ENCODE data around the gene CDK6.
A peak's percentile ranks its signal among the peaks of the same experiment; 100 is the strongest.

The CDK6 gene

DNA sequence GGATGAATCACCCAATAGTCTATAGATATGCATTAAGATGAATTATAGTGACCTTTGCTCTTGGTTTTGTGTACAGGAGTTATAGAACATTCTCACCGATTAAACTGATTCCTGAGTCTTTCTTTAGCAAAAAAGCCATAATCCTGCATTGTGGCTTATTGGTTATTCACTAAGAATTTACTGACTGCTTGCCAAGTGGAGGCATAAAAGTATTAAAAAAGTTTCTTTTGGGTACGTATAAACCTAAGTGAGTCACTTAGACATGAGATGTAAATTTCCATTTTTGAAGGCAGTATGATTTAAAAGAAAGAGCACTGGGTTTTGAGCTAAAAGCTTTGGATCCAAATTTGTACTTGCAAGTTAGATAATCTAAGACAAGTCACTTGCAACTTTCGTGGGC lies 100.7 kb downstream of the CDK6 start:
- DNase-seq (ENCODE audit: low read depth): no peak

- DNase-seq (ENCODE audit: low read depth): no peak
Measured at GRCh38 chr7:92732316-92733036, 103.9 kb downstream of the CDK6 start.

DNA sequence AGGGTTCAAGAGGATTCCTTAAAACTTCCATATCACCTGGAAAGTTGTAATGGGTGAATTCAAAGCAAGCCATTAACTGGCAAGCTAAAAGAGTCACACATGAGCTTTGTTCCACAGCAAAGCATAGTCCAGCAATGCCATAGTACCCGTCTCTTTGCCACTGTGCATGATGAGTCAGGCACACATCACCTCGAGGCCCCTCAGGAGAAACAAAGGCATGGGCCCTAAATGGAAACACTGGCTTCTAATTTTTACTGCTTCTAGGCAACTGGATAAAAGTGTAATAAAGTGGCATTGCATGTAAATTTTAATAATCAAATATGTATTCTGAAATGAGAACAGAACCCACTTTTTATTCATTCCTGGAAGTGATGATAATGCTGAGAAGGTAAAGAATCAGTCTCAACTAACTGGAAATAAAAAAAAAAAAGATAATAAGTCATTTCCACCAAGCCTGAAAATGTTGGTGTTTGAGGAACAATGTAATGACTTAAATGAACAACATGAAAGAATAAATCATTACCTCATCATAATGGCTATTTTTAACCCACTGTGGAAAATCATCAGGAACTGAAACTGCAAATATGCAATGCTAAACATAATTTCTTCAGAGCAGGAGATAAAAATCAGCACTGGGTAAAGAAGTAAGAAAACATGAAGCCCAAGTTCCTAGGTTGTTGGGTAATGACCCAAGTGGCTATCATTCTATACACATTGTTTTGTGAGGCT lies 104.9 kb downstream of the CDK6 start:
- DNase-seq (ENCODE audit: low read depth): no peak

GRCh38 chr7:92730808-92731207 lies 105.6 kb downstream of the CDK6 start:
- DNase-seq (ENCODE audit: low read depth): no peak

DNA sequence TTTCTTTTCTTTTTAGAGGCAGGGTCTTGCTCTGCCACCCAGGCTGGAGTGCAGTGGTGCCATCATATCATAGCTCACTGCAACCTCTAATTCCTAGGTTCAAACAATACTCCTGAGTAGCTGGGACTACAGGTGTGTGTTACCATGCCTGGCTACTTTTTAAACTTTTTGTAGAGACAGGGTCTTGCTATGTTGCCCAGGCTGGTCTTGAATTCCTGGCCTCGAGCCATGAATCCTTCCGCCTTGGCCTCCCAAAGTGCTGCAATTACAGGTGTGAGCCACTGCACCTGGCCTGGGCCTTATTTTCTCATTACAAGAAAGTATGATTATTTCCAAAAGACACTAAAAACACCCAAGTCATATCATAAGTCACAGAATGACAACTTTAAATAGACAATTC lies 106.6 kb downstream of the CDK6 start:
- no peak for DNase-seq (ENCODE audit: low read depth)

DNA sequence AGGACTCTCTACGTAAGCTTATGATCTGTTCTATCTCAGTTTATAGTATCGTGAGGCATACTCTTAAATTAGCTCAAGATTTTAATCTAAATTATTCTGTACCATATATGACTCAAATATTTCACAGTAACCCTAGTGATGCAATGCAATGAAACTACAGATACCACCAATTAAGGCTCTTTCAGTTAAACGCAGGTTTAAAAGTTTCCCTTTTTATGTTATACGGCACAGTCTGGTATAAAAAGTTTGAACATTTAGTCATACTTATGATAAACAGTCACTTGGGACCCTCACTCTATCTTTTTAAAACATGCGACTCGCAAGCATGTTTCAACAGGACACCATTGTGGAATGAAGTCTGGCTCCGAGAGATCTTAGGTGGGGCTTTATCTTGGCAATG lies 107.2 kb downstream of the CDK6 start:
- DNase-seq (ENCODE audit: low read depth): no peak

DNA sequence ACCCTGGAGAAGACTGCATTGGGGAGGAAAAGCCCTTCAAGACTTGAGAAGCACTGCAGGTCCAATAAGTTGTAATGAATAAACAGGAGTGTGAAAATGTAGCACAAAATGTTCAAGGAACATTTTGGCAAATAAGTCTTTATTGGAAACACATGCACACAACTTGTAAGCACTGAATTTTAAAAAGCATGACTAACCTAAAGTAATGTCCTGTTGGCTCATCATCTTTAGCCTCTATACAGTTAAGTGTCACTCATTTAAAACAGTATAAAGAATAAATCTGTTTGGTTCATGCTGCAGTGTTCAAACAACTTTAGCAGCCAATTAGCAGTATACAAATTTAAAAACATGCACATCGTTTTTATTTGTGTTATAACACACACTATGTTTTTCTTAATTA lies 108.6 kb downstream of the CDK6 start:
- DNase-seq (ENCODE audit: low read depth): no peak

DNA sequence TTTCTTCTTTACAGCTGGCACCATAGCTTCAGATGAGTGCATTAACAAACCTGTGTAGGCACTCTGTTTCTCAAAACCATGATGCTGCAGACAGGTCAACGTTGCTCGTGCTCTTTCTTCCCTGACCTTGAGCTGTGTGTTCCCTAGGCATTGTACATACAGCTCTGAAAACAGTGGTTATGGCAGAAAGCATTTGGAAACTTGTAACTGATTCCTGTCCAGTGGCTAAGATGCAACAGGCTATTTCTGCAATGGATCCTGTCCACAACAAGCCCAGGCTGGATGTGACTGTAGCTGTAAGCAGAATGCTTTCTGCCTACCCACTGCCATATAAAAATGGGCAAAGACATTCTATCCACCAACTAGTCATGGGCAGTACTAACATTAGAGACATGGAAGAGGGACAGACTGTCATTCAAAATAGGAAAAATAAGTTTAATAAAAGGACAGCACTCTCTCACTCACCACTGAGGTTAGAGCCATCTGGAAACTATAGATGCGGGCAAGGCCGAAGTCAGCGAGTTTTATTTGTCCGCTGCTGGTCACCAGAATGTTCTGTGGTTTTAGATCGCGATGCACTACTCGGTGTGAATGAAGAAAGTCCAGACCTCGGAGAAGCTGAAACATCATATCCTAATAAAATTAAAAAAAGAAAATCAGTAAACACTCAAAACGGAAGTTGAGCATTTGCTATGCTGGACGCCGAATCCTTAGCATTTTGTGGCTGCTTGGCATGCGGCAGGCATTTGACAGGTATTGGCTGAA lies 111.0 kb downstream of the CDK6 start:
- DNase-seq (ENCODE audit: low read depth): no peak

GRCh38 chr7:92723943-92724342 lies 112.4 kb downstream of the CDK6 start:
- no peak for DNase-seq (ENCODE audit: low read depth)

DNA sequence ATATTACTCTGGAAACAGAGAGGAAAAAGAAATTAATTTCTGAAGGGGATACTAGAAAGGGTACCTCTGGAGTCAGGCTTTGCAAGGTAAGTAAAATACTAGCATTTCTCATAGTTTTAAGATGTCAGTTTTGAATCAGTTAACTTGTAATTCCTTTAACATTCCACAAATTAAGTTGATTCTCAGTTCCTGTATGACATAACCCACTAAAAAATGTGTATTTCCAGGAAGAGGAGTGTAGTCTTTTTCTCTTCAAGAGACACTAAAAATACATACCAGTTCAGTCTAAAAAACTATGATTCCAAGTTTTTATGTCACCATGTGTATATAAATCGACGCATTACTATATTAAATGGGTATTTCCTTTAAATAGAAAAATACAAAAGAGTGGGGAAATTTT lies 113.2 kb downstream of the CDK6 start:
- no peak for DNase-seq (ENCODE audit: low read depth)

GRCh38 chr7:92722541-92722940 lies 113.8 kb downstream of the CDK6 start:
- no peak for DNase-seq (ENCODE audit: low read depth)

GRCh38 chr7:92720604-92721350 lies 115.6 kb downstream of the CDK6 start:
- DNase-seq (ENCODE audit: low read depth): no peak

DNA sequence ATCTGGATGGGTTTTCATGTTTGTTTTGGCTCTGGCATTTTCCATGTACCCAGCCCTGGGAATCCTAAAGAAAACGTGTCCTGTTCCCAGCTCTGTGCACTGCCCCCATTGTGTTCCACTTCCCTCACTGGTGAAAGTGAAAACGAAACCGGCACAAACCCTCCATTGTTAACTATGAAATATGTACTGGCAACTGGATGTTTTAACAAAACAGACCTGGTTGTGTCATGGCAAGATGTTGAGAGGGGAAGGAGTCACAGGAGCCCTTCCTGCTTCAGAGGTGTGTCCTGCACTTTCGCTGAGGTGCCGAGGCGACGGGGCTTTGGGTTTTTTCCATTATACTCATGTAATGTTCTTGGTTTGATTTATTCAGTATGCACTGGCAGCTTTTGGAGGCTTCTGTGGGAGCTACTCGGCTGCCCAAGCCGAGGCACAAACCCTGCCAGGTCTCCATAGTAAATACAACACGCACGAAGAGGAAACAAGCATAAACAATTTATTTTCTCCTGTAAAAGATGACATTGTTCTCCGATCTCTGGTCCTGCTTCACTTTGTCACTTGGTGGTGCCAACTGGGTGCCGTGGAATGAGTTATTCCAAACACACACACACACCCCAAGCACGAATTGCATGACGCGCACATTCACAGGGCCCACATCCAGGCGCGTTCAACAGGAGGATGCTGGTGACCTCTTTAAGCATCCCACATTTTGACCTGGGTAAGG lies 118.2 kb downstream of the CDK6 start:
- peak; percentile 24 for DNase-seq (ENCODE audit: low read depth)

DNA sequence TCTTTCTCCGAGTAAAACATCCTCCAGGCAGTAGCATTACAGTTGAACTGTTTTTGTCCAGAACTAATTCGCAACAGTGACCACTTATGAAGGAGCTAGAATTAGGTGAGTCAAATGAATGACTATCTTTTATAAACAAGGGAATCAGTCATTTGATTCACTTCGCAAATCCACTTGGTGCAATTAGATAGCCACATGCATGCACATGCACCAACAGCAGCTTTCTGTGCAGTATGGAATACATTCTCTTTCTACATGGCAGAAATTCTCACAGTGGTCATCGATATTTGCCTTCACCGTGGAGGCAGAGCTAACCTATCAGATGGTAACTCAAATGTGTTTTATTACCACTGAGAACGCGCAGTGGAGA lies 118.8 kb downstream of the CDK6 start:
- DNase-seq (ENCODE audit: low read depth): no peak

DNA sequence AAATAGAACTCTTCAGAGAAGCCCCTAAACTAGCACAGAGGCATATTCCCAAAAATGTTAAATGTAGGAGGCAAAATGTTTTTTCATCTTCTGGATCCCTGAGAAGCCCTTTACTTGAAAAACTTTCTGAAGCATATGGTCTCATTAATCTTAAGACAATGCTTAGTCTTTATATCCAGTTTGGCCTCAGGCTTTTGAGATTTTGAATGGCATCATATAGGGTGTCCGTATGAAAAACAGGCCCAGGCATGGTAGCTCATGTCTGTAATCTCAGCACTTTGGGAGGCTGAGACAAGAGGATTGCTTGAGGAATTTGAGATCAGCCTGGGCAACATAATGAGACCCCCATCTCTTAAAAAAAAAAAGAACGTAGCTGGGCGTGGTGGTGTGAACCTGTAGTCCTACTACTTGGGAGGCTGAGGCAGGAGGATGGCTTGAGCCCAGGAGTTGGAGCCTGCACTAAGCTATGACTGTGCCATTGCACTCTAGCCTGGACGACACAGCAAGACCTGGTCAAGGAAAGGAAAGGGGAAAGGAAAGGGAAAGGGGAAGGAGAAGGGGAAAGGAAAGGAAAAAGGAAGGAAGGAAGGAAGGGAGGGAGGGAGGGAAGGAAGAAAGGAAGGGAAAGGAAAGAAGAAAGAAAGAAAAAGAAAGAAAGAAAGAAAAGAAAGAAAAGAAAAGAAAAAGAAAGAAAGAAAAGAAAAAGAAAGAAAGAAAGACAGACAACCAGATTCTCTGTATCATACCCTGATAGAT lies 119.4 kb downstream of the CDK6 start:
- DNase-seq (ENCODE audit: low read depth): no peak

DNA sequence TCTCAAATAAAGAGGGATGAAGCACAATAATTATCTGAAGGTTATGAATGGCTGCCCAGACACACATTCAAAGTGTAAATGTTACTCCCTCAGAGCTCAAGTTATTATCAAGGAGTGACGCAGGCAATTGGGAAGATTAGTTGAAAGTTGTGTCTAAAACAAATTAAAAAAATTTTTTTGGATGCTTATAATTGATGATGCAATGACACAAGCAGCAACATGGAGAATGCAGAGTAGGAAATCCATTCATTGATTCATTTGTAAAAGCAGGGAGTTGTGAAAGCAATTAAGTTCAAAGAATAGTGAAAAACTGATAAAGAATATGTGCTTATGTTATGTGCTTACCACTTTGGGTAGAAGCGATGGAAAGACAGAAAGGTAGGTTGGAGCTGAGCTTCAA lies 120.4 kb downstream of the CDK6 start:
- no peak for DNase-seq (ENCODE audit: low read depth)

- no peak for DNase-seq (ENCODE audit: low read depth)
Measured at GRCh38 chr7:92714767-92715166, 121.6 kb downstream of the CDK6 start.

DNA sequence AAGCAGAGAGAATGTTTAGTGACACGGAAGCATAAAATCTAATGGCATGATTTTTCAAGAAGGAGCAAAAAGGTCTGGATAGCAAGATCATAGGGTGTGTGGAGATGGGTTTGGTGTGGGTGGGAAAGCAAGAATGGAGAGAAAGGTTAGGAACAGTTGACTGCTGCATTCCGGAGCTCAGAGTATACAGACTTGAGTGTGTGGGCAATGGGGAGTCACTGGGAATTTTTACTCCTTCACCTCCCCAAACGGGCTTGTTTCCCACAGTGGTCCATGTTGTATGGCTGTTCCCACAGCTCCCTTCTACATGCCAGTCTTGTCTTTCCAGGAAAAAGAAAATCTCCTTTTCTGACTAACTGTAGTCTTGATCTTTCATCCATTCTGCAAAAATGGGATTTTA lies 122.1 kb downstream of the CDK6 start:
- no peak for DNase-seq (ENCODE audit: low read depth)

DNA sequence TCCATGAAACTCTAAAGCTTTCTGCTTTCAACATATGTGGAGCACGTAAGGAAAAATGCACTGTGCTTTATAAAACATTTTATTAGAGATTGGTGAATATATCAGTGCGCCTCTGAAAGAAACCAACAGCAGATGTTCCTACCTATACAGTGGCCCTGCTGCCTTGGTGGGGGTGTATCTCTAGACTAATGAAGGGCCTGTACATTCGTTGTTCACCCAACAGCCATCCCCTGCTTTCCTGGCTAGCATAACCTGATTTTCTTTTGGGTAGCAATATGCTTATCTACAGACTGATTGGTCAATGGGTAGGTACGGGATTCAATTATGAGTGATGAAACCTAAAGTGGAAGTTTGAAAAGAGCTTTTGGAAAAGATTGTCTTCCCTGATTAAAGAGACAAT lies 126.5 kb downstream of the CDK6 start:
- no peak for DNase-seq (ENCODE audit: low read depth)

- no peak for DNase-seq (ENCODE audit: low read depth)
Measured at GRCh38 chr7:92709150-92709549, 127.2 kb downstream of the CDK6 start.

Measured in activated gamma-delta T cell treated with anti-CD3 and anti-CD28 coated beads, Interleukin-2, amount 50 U/mL, for 16 hours (primary cell).